HG02840 (cell line): Measurements from ENCODE around the gene ISM2.

Experiments
- ATAC-seq: cut with Tn5 transposase; IDR thresholded peaks from one replicate; pipeline ENCODE4 v1.9.1; 2021; ENCODE audit warnings: mild to moderate bottlenecking, moderate library complexity, moderate number of reproducible peaks; ENCODE audit not compliant: unreplicated experiment, low FRiP score

Gene ISM2

GRCh38 chr14:77470224-77470870 is 28.3 kb downstream of the ISM2 start:
- ATAC-seq, result no peak

GRCh38 chr14:77469539-77469938 is 29.1 kb downstream of the ISM2 start:
- ATAC-seq, result no peak

- ATAC-seq, result no peak
These were observed 29.5 kb downstream of the ISM2 start for GRCh38 chr14:77469067-77469505.

- no peak for ATAC-seq
These were observed 30.8 kb downstream of the ISM2 start for GRCh38 chr14:77467801-77468200.

GRCh38 chr14:77459072-77459723 is 39.4 kb downstream of the ISM2 start:
- ATAC-seq, result no peak

- ATAC-seq, result peak; percentile 15
These were observed 40.2 kb downstream of the ISM2 start for GRCh38 chr14:77458249-77458950.

GRCh38 chr14:77457522-77458248 is 40.9 kb downstream of the ISM2 start, which contains the start of the genes AHSA1 and VIPAS39:
TSS of gene AHSA1 (plus strand) at chr14:77458093. CDS start at chr14:77458190, 97 bp downstream.
TSS of gene VIPAS39 (minus strand) at chr14:77457601. CDS start at chr14:77454102, 3,499 bp downstream.
- peak; percentile 89 for ATAC-seq

GRCh38 chr14:77457115-77457521 is 41.5 kb downstream of the ISM2 start:
- ATAC-seq, result peak; percentile 20

GRCh38 chr14:77455966-77456640 is 42.5 kb downstream of the ISM2 start:
- ATAC-seq, result no peak

- ATAC-seq, result no peak
These were observed 56.4 kb downstream of the ISM2 start for GRCh38 chr14:77442196-77442595.

GRCh38 chr14:77439861-77440260 is 58.8 kb downstream of the ISM2 start:
- no peak for ATAC-seq

GRCh38 chr14:77438596-77438995 is 60.0 kb downstream of the ISM2 start:
- no peak for ATAC-seq

- no peak for ATAC-seq
These were observed 62.6 kb downstream of the ISM2 start for GRCh38 chr14:77436042-77436441.

GRCh38 chr14:77426396-77426795 is 72.2 kb downstream of the ISM2 start:
- ATAC-seq, result no peak

- no peak for ATAC-seq
These were observed 73.8 kb downstream of the ISM2 start for GRCh38 chr14:77424862-77425261.
